HG03442 (cell line): ENCODE measurements around the gene NTM.
A peak's percentile ranks its signal among the peaks of the same experiment; 100 is the strongest.

Experiments
- ATAC-seq: cut with Tn5 transposase; IDR thresholded peaks from one replicate; pipeline ENCODE4 v1.9.1; 2021; ENCODE audit warnings: mild to moderate bottlenecking, moderate library complexity; ENCODE audit not compliant: unreplicated experiment

The NTM gene

GRCh38 chr11:132022733-132023478 is 652.5 kb downstream of the NTM start:
- no peak for ATAC-seq

GRCh38 chr11:132024587-132025295 is 654.3 kb downstream of the NTM start:
- peak; percentile 70 for ATAC-seq

DNA sequence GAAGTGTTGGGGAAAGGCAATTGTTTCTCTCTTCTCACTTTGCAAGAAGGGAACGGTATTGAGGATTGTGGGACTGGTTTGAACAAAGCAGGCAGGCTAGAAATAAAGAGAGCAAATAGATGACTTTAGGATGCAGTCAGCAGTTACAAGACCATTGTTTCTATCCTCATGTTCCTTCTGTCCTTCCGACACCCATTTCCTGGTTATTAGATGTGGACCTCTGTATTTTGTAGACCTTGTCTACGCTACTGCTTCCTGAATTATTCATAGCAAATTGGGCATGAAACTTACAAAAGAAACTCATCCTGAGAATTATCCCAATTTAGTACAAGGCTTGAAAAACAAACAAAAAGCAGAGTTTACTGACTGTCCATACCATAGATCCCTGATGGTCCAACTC is 656.3 kb downstream of the NTM start:
- ATAC-seq: no peak

GRCh38 chr11:132028380-132029240 is 658.2 kb downstream of the NTM start:
- peak; percentile 63 for ATAC-seq

- ATAC-seq: no peak
Observed at GRCh38 chr11:132030896-132031295, 660.5 kb downstream of the NTM start.

DNA sequence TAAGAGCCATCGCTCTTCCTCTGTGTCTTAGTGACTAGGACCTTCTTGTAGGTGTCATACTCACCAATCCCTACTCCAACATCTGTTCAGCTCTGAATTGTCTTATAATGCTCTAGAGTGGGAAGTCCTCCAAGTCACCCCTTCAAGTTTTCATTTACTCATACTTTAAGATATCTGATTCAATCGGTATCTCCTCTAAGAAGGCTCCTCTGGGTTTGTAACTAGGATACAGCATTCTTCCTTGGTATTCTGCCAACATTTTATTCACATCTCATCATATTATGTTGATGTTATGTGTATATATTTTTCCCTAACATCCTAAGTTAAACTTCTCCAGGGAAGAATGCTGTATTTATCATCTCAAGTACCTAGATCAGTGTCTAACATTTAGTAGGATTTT is 662.1 kb downstream of the NTM start:
- ATAC-seq: no peak

GRCh38 chr11:132033051-132033450 is 662.6 kb downstream of the NTM start:
- ATAC-seq: no peak

DNA sequence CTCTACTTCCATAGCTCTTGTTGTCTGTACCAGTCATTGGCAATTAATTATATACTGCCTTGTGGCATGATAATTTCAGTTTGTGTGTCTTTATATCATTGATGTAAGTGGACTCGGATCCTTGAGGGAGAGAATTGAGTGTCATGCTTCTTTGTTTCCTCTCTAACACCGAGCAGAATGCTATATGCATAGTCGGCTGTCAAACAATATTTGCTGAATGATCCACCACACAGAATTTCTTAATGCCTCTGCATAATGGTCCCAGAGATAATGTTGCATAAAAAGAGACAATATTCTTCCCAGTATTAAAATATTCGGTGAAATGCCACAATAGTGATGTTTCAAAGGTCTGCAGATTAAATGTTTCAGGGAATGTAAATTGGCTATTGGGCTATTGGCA is 664.8 kb downstream of the NTM start:
- ATAC-seq: no peak

DNA sequence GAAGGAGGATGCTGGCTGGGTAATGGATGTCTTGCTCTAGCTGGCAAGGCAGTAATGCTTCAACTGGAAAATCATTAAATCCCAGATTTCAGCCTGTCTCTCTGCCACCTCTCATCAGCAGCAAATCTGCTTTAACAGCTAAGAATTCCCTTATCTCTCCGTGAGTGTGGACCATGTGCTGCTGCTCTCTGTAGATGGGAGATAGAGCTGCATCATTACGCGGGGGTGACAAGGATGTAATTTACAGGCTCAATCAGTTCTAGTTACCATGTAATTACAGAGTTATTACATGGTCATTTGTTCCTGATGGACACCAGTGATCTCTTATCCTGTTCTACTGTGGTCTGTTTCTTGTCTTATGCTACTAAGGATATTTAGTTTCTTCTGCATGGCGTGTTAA is 665.4 kb downstream of the NTM start:
- no peak for ATAC-seq

GRCh38 chr11:132036220-132036619 is 665.8 kb downstream of the NTM start:
- ATAC-seq: no peak

DNA sequence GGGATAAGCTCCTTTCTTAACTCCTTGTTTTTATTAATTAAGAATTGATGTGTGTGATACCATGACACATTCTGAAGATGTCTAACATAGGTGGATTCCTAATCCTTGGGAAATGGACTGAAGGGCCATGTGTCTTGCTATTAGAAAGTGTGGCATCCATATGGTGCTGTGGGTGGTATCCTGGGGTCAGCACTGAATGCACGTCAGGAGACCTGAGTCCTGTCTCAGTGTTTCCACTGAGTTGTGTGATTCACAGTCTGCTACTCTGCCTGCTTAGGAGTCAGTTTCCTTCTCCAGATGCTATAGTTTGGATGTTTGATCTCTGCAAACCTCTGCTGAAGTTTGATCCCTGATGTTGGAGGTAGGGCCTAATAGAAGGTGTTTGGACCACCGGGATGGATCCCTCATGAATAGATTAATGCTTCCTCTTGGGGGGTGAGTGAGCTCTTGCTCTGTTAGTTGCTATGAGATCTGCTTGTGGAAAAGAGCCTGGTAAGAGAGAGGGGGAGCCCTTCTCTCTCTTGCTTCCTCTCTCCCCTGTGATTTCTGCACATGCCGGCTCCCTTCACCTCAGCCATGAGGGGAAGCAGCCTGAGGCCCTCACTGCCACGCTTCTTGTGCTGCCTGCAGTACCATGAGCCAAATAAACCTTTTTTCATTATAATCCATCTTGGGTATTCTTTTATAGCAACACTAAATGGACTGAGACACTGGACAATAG is 666.5 kb downstream of the NTM start:
- ATAC-seq: no peak

DNA sequence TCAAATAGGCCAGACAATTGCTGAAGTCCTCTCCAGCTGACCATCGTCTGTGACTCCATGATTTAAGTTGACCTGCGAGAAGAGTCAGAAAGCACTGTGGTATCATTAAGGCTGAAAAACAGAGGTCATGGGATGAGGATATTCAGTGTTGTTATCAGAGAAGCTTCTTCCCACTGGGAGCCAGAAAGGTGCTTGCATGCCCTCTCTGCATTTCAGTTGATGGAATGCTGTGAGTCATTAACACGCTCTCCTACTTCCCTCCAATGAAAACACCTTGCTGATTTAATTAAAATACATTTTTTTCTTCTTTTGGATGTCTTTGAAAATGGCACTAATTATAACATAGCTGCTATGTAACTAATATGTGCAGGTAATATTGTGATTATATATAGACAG is 667.0 kb downstream of the NTM start:
- ATAC-seq: no peak

DNA sequence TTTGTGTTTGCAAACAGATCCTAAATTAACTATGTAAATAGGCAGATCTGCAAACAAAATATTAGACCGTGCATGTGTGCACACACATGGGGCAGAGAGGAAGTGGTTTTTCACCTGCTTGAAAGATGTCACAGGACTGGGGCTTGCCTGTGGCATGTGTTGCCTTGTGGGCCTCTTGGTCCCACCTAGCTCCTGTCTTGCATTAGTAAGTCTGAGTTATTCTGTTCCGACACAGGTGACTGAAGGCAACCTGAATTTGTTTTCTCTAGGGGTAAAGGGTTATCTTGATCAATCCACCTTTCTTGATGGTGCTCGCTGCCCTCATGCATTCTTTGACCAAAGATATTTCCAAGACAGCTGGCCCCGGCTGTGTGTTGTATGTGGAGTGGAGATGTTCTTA is 667.5 kb downstream of the NTM start:
- no peak for ATAC-seq

DNA sequence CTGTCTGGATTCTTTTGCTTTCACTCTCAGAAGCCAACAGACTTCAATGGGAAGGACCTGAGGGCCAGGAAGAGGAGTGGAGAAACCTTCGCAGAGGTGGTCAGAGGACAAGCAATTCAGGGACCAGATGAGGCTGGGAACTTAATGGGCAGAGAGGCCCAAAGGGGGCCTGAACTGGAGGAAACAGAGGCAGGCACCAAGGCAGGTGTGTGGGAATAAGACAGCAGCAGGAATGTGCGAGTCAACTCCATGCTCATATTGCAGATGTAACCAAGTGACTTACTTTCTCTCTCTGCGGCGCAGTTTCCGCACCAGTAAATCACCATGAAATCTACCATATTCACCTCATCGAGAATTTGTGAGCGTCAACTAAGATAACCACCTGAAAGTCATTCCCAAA is 669.1 kb downstream of the NTM start:
- no peak for ATAC-seq

- no peak for ATAC-seq
Observed at GRCh38 chr11:132042296-132042695, 671.9 kb downstream of the NTM start.

GRCh38 chr11:132043714-132044113 is 673.3 kb downstream of the NTM start:
- no peak for ATAC-seq

DNA sequence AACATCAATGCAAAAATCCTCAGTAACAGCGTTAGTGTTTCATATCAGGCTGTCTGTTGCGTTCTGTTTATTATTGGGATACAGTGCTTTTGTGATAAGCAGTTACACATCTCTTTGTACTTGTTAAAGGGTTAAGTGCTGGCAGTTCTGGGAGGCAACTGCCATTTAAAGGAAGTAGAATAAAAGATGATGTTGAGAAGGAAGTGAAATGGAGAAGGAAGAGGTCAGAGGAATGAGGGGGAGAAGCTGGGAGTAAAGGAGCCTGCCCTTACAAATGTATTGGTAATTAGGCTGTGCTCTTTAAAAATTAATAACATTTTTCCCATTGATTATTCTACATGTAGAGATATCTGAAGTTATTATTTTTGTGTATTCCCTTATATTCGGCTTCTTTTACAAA is 674.7 kb downstream of the NTM start:
- no peak for ATAC-seq

- ATAC-seq: no peak
Observed at GRCh38 chr11:132046288-132046865, 676.0 kb downstream of the NTM start.

DNA sequence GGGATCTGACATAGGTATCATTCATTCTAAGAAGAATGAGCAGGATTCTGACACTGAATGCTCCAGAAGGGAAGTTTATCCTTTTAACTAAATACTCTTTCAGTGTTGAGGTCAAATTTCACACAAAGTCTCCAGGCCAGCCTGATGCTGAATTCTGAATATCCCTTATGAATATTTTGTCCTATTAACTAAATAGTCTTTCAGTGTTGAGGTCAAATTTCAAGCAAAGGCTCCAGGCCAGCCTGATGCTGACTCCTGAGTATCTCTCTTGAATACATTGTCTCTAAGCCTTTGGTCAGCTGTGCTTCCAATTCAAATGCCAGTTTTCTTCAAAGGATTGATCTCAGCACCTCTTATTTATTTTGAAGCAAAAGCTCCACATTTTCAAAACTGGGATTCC is 676.8 kb downstream of the NTM start:
- no peak for ATAC-seq

- no peak for ATAC-seq
Observed at GRCh38 chr11:132048040-132048439, 677.6 kb downstream of the NTM start.

DNA sequence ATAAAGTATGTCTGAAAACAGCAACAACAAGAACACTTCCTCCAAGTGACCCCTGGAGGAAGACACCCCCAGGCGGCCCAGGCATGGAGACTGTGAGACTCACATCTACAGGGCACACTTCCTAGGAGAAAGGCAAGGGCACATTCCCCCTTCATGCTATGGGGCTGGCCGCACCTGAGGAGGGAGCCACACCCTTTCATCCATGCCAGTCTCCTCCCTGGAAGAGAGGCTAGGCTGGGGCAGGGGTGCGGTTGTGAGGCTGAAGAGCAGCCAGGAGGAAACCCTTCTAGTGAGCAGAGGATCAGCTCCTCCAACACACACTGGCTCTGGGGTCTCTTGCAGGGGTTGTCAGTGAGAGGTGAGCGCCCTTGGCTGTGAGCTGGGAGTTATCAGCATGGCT is 678.8 kb downstream of the NTM start:
- ATAC-seq: no peak
